ENCODE results near the gene KRTAP6-2. TPM values are rescaled to one million over a fixed set of nuclear protein-coding genes. Genes with fewer than 3 reads are reported as not detected.

Gene KRTAP6-2
- total and polyA plus RNA-seq, 2 of the 8 experiments (the other 6 are each of a cell fraction or from before 2014, with no cell fraction given) = not detected

DNA sequence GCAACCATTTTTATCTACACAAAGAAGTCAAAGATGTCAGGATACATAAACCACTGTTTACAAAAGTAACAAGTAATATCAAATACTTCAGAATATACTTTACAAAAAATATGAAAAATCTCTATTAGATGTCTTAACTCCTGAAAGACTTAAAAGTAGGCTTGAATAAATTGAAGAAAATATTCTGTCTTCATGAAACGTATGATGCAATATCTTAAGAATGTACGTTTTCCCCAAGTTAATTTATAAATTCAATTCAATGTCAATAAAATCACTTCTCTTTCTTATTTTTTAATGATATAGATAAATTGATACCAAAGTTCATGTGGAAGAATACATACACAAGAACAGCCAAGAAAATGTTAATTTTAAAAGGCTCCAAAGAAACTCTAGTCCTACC, 43.6 kb downstream of the KRTAP6-2 start:
- no peak for FAIRE-seq
- no peak overlapping the region for H2AFZ ChIP-seq (ENCODE audit: low read length)
- no peak overlapping the region for H3K4me2 ChIP-seq (ENCODE audit: insufficient read depth in 1 of 2, low read depth in 2 of 2, low read length in 2 of 2)
- H3K23me2 ChIP-seq (ENCODE audit: low read depth, low read length) = no peaks in the 10 kb centered on the region
- no peak overlapping the region for H2BK120ac ChIP-seq (replicated peaks; ENCODE audit: low read depth, low read length)
- POLR2A ChIA-PET (ENCODE audit: partially characterized antibody) = no interaction called here
- H3K18ac ChIP-seq (ENCODE audit: extremely low read depth, low read length) = no peak overlapping the region
- no peaks in the 10 kb centered on the region for H4K20me1 ChIP-seq (replicated peaks in 1 of 2; ENCODE audit: control insufficient read depth in 1 of 2, insufficient read depth in 2 of 2, low read length in 2 of 2)
- H2BK15ac ChIP-seq (ENCODE audit: low read length) = no peak overlapping the region
- H3K9ac ChIP-seq (replicated peaks in 1 of 4; ENCODE audit: extremely low read depth in 1 of 4, low read depth in 3 of 4, low read length in 3 of 4) = no peak overlapping the region
- H3K79me2 ChIP-seq (ENCODE audit: control insufficient read depth in 1 of 2, insufficient read depth in 2 of 2, low read length in 2 of 2) = no peaks in the 10 kb centered on the region
- 96% methylated on average over 2 of the region's 2 CpGs; no CpG with 5 or more reads in 1 of the 2 experiments for WGBS, 2 experiments (ENCODE audit: extremely low coverage in 1 of 2, insufficient coverage in 1 of 2, insufficient read length in 1 of 2, insufficient replicate concordance in 2 of 2, low coverage in 1 of 2, low lambda C conversion rate in 2 of 2, missing lambda C conversion rate in 1 of 2)
- 0 out of 4 replicates have a peak, but pooled peaks cover 0 to 2% of the 10 kb centered on the region in 2 experiments for H3K9me3 ChIP-seq (ENCODE audit: insufficient read depth in 2 of 2, low read depth in 1 of 2, low read length in 1 of 2)
- CTCF ChIA-PET (ENCODE audit: partially characterized antibody) = no interaction called here
- no peaks in the 10 kb centered on the region for H3K79me1 ChIP-seq (ENCODE audit: low read depth, low read length)
- no peak overlapping the region for H3K14ac ChIP-seq (ENCODE audit: insufficient read length)
- H3K56ac ChIP-seq (replicated peaks; ENCODE audit: insufficient read length, low read depth, low read length) = no peak overlapping the region
- H4K91ac ChIP-seq (replicated peaks; ENCODE audit: insufficient read length, low read length) = no peak overlapping the region
- H3K27me3 ChIP-seq (replicated peaks in 1 of 4; ENCODE audit: control insufficient read depth in 3 of 4, extremely low read depth in 1 of 4, insufficient read depth in 3 of 4, low read length in 3 of 4) = no peaks in the 10 kb centered on the region
- H3K4me1 ChIP-seq (replicated peaks in 1 of 4; ENCODE audit: control insufficient read depth in 3 of 4, insufficient read depth in 4 of 4, low read length in 3 of 4) = no peaks in the 10 kb centered on the region
- H2BK12ac ChIP-seq (ENCODE audit: low read depth, low read length) = no peak overlapping the region
- no peak overlapping the region for H2BK5ac ChIP-seq (ENCODE audit: low read depth, low read length)
- no peak overlapping the region for H4K8ac ChIP-seq (ENCODE audit: extremely low read depth, insufficient read depth, low read length)
- no peak overlapping the region for H2AK5ac ChIP-seq (ENCODE audit: low read depth, low read length)
- H4K5ac ChIP-seq (ENCODE audit: insufficient read length, low read depth, low read length) = no peak overlapping the region
- H3K27ac ChIP-seq (ENCODE audit: low read depth, low read length) = no peak overlapping the region
- H3K23ac ChIP-seq (ENCODE audit: insufficient read length) = no peak overlapping the region
- no peak overlapping the region for H3K4me3 ChIP-seq (ENCODE audit: extremely low read depth in 1 of 4, insufficient read depth in 2 of 4, low read depth in 3 of 4, low read length in 4 of 4)
- DNase-seq (ENCODE audit: low read depth in 1 of 2, low spot score in 2 of 2) = no peak
- H2BK20ac ChIP-seq (ENCODE audit: low read length) = no peak overlapping the region
- no peaks in the 10 kb centered on the region for H3K36me3 ChIP-seq (ENCODE audit: control insufficient read depth in 2 of 4, insufficient read depth in 4 of 4, low read length in 3 of 4)
- H3K4ac ChIP-seq (replicated peaks; ENCODE audit: insufficient read length, low read depth, low read length) = no peak overlapping the region
- TF ChIP-seq, protein P1, sequence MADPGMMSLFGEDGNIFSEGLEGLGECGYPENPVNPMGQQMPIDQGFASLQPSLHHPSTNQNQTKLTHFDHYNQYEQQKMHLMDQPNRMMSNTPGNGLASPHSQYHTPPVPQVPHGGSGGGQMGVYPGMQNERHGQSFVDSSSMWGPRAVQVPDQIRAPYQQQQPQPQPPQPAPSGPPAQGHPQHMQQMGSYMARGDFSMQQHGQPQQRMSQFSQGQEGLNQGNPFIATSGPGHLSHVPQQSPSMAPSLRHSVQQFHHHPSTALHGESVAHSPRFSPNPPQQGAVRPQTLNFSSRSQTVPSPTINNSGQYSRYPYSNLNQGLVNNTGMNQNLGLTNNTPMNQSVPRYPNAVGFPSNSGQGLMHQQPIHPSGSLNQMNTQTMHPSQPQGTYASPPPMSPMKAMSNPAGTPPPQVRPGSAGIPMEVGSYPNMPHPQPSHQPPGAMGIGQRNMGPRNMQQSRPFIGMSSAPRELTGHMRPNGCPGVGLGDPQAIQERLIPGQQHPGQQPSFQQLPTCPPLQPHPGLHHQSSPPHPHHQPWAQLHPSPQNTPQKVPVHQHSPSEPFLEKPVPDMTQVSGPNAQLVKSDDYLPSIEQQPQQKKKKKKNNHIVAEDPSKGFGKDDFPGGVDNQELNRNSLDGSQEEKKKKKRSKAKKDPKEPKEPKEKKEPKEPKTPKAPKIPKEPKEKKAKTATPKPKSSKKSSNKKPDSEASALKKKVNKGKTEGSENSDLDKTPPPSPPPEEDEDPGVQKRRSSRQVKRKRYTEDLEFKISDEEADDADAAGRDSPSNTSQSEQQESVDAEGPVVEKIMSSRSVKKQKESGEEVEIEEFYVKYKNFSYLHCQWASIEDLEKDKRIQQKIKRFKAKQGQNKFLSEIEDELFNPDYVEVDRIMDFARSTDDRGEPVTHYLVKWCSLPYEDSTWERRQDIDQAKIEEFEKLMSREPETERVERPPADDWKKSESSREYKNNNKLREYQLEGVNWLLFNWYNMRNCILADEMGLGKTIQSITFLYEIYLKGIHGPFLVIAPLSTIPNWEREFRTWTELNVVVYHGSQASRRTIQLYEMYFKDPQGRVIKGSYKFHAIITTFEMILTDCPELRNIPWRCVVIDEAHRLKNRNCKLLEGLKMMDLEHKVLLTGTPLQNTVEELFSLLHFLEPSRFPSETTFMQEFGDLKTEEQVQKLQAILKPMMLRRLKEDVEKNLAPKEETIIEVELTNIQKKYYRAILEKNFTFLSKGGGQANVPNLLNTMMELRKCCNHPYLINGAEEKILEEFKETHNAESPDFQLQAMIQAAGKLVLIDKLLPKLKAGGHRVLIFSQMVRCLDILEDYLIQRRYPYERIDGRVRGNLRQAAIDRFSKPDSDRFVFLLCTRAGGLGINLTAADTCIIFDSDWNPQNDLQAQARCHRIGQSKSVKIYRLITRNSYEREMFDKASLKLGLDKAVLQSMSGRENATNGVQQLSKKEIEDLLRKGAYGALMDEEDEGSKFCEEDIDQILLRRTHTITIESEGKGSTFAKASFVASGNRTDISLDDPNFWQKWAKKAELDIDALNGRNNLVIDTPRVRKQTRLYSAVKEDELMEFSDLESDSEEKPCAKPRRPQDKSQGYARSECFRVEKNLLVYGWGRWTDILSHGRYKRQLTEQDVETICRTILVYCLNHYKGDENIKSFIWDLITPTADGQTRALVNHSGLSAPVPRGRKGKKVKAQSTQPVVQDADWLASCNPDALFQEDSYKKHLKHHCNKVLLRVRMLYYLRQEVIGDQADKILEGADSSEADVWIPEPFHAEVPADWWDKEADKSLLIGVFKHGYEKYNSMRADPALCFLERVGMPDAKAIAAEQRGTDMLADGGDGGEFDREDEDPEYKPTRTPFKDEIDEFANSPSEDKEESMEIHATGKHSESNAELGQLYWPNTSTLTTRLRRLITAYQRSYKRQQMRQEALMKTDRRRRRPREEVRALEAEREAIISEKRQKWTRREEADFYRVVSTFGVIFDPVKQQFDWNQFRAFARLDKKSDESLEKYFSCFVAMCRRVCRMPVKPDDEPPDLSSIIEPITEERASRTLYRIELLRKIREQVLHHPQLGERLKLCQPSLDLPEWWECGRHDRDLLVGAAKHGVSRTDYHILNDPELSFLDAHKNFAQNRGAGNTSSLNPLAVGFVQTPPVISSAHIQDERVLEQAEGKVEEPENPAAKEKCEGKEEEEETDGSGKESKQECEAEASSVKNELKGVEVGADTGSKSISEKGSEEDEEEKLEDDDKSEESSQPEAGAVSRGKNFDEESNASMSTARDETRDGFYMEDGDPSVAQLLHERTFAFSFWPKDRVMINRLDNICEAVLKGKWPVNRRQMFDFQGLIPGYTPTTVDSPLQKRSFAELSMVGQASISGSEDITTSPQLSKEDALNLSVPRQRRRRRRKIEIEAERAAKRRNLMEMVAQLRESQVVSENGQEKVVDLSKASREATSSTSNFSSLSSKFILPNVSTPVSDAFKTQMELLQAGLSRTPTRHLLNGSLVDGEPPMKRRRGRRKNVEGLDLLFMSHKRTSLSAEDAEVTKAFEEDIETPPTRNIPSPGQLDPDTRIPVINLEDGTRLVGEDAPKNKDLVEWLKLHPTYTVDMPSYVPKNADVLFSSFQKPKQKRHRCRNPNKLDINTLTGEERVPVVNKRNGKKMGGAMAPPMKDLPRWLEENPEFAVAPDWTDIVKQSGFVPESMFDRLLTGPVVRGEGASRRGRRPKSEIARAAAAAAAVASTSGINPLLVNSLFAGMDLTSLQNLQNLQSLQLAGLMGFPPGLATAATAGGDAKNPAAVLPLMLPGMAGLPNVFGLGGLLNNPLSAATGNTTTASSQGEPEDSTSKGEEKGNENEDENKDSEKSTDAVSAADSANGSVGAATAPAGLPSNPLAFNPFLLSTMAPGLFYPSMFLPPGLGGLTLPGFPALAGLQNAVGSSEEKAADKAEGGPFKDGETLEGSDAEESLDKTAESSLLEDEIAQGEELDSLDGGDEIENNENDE (IDR thresholded peaks at IDR 0.05; ENCODE audit: insufficient replicate concordance, low read length) = no peak
